LNCAP (cell line): Measurements from ENCODE around the gene GRM4.

Source experiments
- TF ChIP-seq, protein P1 (sequence below): fragments of 450-650 bp; IDR thresholded peaks from 2 replicates; pipeline ENCODE4 v1.5.1; 2017; ENCODE audit warnings: mild to moderate bottlenecking

GRM4 gene

GRCh38 chr6:34152806-34153520 is 7.1 kb upstream of the GRM4 start:
- TF ChIP-seq, protein P1, sequence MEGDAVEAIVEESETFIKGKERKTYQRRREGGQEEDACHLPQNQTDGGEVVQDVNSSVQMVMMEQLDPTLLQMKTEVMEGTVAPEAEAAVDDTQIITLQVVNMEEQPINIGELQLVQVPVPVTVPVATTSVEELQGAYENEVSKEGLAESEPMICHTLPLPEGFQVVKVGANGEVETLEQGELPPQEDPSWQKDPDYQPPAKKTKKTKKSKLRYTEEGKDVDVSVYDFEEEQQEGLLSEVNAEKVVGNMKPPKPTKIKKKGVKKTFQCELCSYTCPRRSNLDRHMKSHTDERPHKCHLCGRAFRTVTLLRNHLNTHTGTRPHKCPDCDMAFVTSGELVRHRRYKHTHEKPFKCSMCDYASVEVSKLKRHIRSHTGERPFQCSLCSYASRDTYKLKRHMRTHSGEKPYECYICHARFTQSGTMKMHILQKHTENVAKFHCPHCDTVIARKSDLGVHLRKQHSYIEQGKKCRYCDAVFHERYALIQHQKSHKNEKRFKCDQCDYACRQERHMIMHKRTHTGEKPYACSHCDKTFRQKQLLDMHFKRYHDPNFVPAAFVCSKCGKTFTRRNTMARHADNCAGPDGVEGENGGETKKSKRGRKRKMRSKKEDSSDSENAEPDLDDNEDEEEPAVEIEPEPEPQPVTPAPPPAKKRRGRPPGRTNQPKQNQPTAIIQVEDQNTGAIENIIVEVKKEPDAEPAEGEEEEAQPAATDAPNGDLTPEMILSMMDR, result no peak

DNA sequence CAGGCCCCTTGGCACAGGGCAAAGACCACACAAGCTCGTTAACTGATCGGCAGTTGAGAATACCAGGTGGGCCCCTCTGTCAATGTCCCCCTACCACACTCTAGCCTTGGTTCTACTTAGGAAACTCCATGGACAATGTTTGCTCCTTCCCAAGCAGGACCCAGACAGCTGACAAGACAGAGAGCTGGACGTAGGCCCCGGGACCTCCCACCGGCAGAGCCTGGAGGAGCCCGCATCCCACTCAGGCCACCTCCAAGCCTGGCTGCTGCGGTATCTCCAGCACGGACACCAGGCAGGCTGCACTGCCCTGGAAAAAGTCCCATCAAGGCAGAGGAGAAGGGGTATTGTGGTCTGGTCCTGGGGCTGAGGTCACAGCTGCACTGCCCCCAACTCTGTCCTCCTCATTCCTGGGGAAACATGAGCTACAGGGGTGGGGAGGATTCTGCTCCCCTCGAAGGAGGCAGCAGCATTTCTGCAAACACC is 6.2 kb upstream of the GRM4 start:
- TF ChIP-seq, protein P1, result no peak

DNA sequence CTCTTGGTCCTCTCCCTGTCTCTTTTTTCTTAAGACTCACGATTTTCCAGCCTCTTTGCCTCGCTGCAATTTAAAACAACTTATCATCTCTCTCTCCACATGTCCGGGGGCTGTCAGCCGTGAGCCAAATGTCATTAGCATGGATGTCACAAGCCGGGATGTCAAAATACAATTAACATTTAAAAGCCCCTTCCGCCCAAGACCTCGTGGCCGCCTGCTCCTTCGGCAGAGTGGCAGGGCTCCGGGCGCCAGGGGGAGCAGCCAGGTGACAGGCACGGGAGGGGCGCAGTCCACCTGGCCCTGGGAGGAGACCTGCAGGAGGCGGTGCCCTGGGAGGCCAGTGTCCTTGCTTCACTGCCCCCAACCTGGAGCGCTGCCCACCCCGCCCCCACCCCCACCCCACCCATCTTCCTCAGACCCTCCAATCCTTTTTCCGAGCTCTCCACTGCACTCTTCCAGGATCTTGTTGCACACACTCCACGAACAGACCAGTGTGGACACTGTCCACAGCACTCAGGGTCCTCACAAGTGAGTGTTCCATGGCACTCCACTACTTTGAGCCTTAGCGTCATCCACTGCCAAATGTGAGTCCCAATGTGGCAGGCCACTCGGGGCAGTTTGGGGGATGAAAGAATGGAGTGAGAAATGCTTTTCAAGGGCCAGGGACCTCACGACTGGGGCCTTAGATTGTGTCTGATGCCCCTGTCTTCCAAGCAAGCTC is 5.6 kb upstream of the GRM4 start:
- TF ChIP-seq, protein P1, result no peak

GRCh38 chr6:34150766-34151165 is 4.9 kb upstream of the GRM4 start:
- TF ChIP-seq, protein P1, result no peak

GRCh38 chr6:34149831-34150400 is 4.0 kb upstream of the GRM4 start:
- TF ChIP-seq, protein P1, result no peak

GRCh38 chr6:34149452-34149810 is 3.5 kb upstream of the GRM4 start:
- TF ChIP-seq, protein P1, result no peak

- TF ChIP-seq, protein P1, result no peak
Observed at GRCh38 chr6:34148631-34149451, 3.0 kb upstream of the GRM4 start.
